Ramos (cell line): ENCODE measurements around the gene RAB3D.

Experiments
- in situ Hi-C: fragments of 300-500 bp; cut with MboI; formaldehyde crosslinking; loops from one replicate; pipeline ENCODE4 v1.14.3; 2022; ENCODE audit warnings: low sequenced_read_pairs; ENCODE audit not compliant: unreplicated experiment

RAB3D gene

GRCh38 chr19:11299946-11300810, 39.3 kb downstream of the RAB3D start:
- in situ Hi-C loops: loop anchor here (10.0 kb wide), 1 partner anchor 145 kb away; no protein-coding TSS in a partner anchor

- in situ Hi-C loops: loop anchor here (10.0 kb wide), 1 partner anchor 149 kb away; no protein-coding TSS in a partner anchor
Observed at GRCh38 chr19:11296264-11296663, 43.2 kb downstream of the RAB3D start.

GRCh38 chr19:11295665-11296245, 43.7 kb downstream of the RAB3D start, which contains the start of gene TSPAN16:
TSS of gene TSPAN16 (plus strand) at chr19:11296160. CDS start at chr19:11296298, 138 bp downstream.
- in situ Hi-C loops: loop anchor here (10.0 kb wide), 1 partner anchor 149 kb away; no protein-coding TSS in a partner anchor

GRCh38 chr19:11295180-11295579, 44.3 kb downstream of the RAB3D start:
- in situ Hi-C loops: loop anchor here (10.0 kb wide), 1 partner anchor 150 kb away; no protein-coding TSS in a partner anchor

GRCh38 chr19:11293433-11294389, 45.7 kb downstream of the RAB3D start:
- in situ Hi-C loops: loop anchor here (10.0 kb wide), 1 partner anchor 151 kb away; no protein-coding TSS in a partner anchor

- in situ Hi-C loops: loop anchor here (10.0 kb wide), 1 partner anchor 153 kb away; no protein-coding TSS in a partner anchor
Observed at GRCh38 chr19:11291991-11292390, 47.5 kb downstream of the RAB3D start.

GRCh38 chr19:11291415-11291814, 48.0 kb downstream of the RAB3D start:
- in situ Hi-C loops: loop anchor here (10.0 kb wide), 1 partner anchor 153 kb away; no protein-coding TSS in a partner anchor

- in situ Hi-C loops: loop anchor here (10.0 kb wide), 1 partner anchor 155 kb away; no protein-coding TSS in a partner anchor
Observed at GRCh38 chr19:11290256-11290655, 49.2 kb downstream of the RAB3D start.

GRCh38 chr19:11288349-11288748, 51.1 kb downstream of the RAB3D start:
- in situ Hi-C loops: no loop called here

- in situ Hi-C loops: no loop called here
Observed at GRCh38 chr19:11286312-11286974, 53.0 kb downstream of the RAB3D start.

GRCh38 chr19:11284515-11284914, 54.9 kb downstream of the RAB3D start:
- in situ Hi-C loops: no loop called here

GRCh38 chr19:11281356-11282049, 58.0 kb downstream of the RAB3D start:
- in situ Hi-C loops: no loop called here

GRCh38 chr19:11279505-11280236, 59.8 kb downstream of the RAB3D start:
- in situ Hi-C loops: no loop called here

GRCh38 chr19:11278670-11279069, 60.8 kb downstream of the RAB3D start:
- in situ Hi-C loops: no loop called here

GRCh38 chr19:11274533-11275086, 64.8 kb downstream of the RAB3D start:
- in situ Hi-C loops: no loop called here

GRCh38 chr19:11273989-11274388, 65.5 kb downstream of the RAB3D start:
- in situ Hi-C loops: no loop called here

- in situ Hi-C loops: no loop called here
Observed at GRCh38 chr19:11273296-11273695, 66.2 kb downstream of the RAB3D start.
